WTC11 (cell line): Measurements from ENCODE around the gene TIMM29.

Experiments
- E2F4 ChIP-seq: sonication (generic); formaldehyde crosslinking; IDR thresholded peaks from 2 replicates; pipeline ENCODE4 v1.8.1; 2022; ENCODE audit warnings: low read depth, mild to moderate bottlenecking, moderate library complexity, missing genetic modification reagents, borderline replicate concordance
- EMX1 ChIP-seq: fragments of 250-450 bp; sonication (Bioruptor Pico); IDR thresholded peaks from 2 replicates; pipeline ENCODE4 v1.8.0; 2021; ENCODE audit warnings: mild to moderate bottlenecking
- ETV6 ChIP-seq: sonication (generic); formaldehyde crosslinking; IDR thresholded peaks from 2 replicates; pipeline ENCODE4 v1.8.1; 2022; ENCODE audit warnings: mild to moderate bottlenecking, missing genetic modification reagents
- USF1 ChIP-seq: sonication (generic); formaldehyde crosslinking; IDR thresholded peaks from 2 replicates; pipeline ENCODE4 v1.8.0; 2022; ENCODE audit warnings: mild to moderate bottlenecking, missing genetic modification reagents
- TF ChIP-seq, protein P1 (sequence below): fragments of 200-600 bp; IDR thresholded peaks from 2 replicates; pipeline ENCODE4 v1.8.0; 2022; ENCODE audit warnings: antibody characterized with exemption
- TF ChIP-seq, protein P2 (sequence below): sonication (generic); formaldehyde crosslinking; IDR thresholded peaks from 2 replicates; pipeline ENCODE4 v1.8.1; 2023; ENCODE audit warnings: mild to moderate bottlenecking, missing genetic modification reagents, moderate library complexity

GRCh38 chr19:10919352-10920287 lies 9.0 kb upstream of the TIMM29 start:
- TF ChIP-seq, protein P1, sequence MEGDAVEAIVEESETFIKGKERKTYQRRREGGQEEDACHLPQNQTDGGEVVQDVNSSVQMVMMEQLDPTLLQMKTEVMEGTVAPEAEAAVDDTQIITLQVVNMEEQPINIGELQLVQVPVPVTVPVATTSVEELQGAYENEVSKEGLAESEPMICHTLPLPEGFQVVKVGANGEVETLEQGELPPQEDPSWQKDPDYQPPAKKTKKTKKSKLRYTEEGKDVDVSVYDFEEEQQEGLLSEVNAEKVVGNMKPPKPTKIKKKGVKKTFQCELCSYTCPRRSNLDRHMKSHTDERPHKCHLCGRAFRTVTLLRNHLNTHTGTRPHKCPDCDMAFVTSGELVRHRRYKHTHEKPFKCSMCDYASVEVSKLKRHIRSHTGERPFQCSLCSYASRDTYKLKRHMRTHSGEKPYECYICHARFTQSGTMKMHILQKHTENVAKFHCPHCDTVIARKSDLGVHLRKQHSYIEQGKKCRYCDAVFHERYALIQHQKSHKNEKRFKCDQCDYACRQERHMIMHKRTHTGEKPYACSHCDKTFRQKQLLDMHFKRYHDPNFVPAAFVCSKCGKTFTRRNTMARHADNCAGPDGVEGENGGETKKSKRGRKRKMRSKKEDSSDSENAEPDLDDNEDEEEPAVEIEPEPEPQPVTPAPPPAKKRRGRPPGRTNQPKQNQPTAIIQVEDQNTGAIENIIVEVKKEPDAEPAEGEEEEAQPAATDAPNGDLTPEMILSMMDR = no peak
- TF ChIP-seq USF1 (CRISPR knock-in tag) (no peak), EMX1 (CRISPR knock-in tag) (no peak), E2F4 (no peak), ETV6 (no peak)
- TF ChIP-seq, protein P2, sequence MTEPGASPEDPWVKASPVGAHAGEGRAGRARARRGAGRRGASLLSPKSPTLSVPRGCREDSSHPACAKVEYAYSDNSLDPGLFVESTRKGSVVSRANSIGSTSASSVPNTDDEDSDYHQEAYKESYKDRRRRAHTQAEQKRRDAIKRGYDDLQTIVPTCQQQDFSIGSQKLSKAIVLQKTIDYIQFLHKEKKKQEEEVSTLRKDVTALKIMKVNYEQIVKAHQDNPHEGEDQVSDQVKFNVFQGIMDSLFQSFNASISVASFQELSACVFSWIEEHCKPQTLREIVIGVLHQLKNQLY (CRISPR knock-in tag) = no peak
